Forelimb muscle (tissue), 1 donor: Measurements from ENCODE around the gene SMTNL2. TPM values are rescaled to one million over a fixed set of nuclear protein-coding genes. Genes with fewer than 3 reads are reported as not detected.
"Not testable (repeated sequence)": the region's sequence is repeated elsewhere in the genome, so short reads cannot be mapped to it uniquely, and the experiment has no call there.

ENCODE experiments used
- DNase-seq: peaks from one replicate; pipeline ENCODE4 v3.0.0-alpha.2; 2013; ENCODE audit warnings: low read depth
- polyA plus RNA-seq: library from polyadenylated mRNA; unstranded; fragments of 120-200 nt; gene quantifications from one replicate; pipeline ENCODE4 v1.2.1, GENCODE V29; 2013; ENCODE audit not compliant: insufficient read length

SMTNL2 gene
- polyA plus RNA-seq, 1 donor = 163 TPM

DNA sequence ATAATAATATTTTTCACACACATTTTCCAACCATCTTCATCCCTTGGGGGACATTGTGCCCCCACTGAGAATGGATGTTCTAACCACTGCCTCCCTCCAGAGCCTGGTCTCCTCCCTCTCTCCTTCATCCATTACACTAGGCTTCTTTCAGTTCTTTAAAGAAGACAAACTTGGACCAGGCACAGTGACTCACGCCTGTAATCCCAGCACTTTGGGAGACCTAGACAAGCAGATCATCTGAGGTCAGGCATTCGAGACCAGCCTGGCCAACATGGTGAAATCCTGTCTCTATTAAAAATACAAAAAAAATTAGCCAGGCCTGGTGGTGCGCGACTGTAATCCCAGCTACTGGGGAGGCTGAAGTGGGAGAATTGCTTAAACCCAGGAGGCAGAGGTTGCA, 50.6 kb downstream of the SMTNL2 start:
- no peak for DNase-seq

DNA sequence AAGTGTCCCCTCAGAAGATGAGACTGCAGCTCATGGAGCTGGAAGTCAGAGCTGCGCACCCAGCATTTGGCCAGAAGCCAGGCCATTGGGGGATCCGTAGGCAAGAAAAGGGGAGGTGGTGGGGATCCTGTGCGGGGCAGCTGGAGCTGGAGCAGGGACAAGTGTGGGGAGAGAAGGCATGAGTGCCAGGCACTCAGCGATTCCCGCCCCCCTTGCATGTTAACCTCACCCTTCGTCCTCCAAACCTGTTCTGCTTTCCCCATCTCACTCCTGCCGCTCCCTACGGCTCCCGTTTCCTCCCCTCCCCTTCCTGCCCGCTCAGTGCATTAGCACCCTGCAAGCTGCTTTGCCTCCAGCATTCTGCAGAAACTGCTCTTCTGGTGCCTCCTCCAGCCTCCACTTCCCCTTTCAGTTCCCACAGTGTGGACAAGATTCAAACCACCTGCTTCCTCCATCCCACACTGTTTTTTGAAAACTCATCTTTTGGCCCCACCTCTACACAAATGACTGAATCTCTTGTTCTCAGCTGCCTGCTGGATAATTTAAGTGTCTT, 51.6 kb downstream of the SMTNL2 start:
- DNase-seq = no peak

GRCh38 chr17:4636474-4637100, 52.3 kb downstream of the SMTNL2 start:
- DNase-seq = no peak

DNA sequence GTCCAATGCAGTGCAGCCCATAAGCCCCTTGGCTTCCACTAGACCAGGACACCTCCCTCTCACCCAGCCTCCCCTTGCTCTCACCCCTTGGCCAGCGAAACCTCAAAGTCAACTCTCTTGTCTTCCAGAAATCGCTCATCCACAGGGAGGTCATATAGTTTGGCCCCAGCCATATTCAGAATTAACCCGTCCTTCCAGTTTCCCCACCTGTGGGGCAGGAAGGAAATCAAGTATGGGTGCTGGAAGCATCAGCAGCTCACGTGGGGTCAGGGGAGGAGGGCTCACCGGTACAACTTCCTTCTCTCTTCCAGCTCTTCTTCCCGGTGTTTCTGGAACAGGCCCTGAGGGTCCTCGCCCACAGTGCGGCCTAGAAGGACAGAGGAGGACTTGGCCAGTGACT, 54.4 kb downstream of the SMTNL2 start:
- not testable (repeated sequence) for DNase-seq

- not testable (repeated sequence) for DNase-seq
These were observed 55.2 kb downstream of the SMTNL2 start for GRCh38 chr17:4639301-4640059.

DNA sequence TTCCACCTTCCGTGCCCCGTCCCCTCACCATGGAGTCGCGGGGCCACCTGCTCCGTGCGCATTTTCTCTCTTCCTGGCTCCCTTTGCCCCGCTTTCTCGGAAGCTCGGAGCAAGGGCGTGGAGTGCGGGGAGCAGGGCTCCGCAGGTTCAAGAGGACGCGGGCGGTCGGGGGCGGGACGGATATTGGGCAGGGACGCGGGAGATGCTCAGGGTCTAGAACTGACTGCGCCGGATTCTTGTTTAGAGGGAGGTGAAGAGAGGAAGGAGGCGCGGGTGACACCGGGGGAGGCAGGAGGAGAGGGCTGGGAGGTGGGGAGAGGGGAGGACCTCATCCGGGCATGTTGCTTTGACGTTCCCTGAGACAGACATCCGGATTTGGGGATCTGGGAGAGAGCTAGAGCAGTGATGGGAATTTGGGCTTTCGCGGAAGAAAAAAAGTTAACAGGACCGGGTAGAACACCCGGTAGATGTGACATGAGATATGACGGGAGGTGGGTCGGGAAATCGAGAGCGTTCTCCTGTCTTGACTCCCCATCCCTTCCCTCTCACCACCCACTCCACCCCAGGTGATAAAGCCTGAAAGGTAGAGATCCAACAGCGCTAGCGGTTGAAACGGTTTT, 56.4 kb downstream of the SMTNL2 start:
- DNase-seq = not testable (repeated sequence)

DNA sequence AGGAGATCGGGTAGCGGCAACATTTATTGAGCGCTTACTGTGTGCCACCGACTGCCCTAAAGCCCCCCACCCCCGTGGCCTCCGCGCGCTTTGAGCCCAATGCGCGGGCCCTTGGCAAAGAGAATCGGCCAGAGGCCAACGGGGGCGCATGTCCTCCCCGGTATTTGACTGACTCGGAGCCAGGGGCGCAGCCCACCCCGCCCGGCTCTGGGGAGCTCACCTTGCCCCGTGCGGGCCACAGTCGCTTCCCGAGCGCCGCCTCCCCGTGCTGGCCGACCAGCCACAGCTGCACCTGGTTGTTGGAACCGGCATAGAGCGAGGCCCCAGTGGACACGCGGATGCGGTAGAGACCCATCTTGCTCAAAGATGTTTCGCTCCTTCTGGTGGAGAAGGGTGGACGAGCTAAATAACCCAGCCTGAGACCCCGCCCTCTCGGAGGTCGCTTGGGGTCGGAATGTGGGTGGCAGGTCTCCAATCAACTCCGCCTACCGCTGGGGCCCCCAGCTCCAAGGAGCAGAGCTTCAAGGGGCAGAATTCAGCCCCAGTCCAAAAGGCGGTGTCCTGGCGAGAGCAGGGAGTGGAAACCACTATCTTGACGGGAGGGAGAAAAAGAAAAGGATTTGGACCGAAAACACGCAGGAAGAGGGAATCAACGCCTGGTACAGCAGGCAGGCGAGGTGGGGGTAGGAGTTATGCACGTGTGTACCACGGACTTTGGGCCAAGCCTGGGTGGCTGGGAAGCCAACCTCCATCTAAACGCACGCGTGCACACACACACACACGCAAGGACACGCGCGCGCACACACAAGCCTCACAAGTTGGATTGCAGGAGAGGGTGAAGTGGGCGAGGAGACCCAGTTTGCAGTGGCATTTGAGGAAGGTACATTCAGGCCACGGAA, 57.2 kb downstream of the SMTNL2 start, which contains the start of gene ALOX15:
TSS of gene ALOX15 (minus strand) at position 382 of the 899 bp plus-strand sequence. CDS start at position 355, 27 bp downstream.
- DNase-seq = no peak

GRCh38 chr17:4642286-4642685, 58.0 kb downstream of the SMTNL2 start:
- DNase-seq = no peak

DNA sequence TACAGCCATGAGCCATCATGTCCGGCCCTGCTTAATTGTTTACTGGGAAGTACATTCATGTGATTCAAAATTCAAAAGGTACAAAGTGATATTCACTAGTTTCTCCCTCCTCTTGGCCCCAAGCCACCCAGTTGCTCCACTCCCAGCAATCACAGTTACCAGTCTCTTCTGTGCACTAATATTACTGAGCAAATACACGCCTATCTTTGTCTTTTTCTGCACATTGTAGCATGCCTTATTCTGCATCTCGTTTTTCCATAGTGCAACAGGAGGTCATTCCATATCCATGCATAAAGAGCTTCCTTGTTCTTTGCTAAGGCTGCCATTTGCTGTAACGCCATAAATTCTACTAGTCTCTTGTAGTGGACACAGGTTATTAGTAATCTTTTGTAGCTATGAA, 59.3 kb downstream of the SMTNL2 start:
- no peak for DNase-seq

DNA sequence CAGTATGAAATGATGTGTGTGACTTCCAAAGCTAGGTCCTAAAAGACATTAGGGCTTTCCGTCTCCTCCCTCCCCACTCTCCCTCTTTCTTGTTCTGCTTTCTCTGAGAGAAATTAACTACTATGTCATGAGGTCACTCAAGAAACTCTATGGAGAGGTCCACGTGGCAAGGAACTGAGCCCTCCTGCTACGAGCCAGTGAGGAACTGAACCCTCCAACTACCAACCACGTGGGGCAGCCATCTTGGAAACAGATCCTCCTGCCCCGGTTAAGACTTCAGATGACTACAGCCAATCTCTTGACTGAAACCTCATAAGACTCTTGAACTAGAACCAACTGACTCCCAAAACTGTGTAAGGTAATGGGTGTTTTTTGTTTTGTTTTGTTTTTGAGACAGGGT, 61.3 kb downstream of the SMTNL2 start:
- no peak for DNase-seq

GRCh38 chr17:4648741-4649140, 64.4 kb downstream of the SMTNL2 start:
- no peak for DNase-seq

DNA sequence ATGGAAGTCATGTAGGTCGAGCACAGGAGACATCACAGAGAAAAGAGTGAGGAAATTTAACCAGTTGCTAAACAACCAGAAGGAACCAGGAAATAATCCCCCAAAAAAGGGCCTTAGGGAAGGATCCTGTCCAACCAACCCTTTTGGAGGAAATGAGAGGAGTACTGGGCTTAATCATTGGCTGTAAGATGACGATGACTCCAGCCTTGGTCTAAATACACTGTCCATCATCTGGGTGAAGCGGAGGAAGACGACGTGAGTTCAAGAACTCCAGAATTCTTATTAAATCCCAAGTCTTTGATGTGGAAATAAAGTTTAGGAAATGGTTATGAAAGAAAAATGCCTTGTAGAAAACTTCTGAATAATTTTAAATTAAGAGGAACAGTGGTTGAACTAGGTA, 68.7 kb downstream of the SMTNL2 start:
- DNase-seq = no peak

GRCh38 chr17:4655933-4656332, 71.6 kb downstream of the SMTNL2 start:
- DNase-seq = not testable (repeated sequence)

GRCh38 chr17:4657678-4658077, 73.3 kb downstream of the SMTNL2 start:
- no peak for DNase-seq

Other genes starting within 250 kb of the SMTNL2 start
- gene UBE2G1, start 217.9 kb upstream of the SMTNL2 start, polyA plus RNA-seq = 79.1 TPM
- gene SPNS3, start 150.6 kb upstream of the SMTNL2 start, polyA plus RNA-seq = 0.61 TPM
- gene SPNS2, start 85.6 kb upstream of the SMTNL2 start, polyA plus RNA-seq = 7.1 TPM
- gene MYBBP1A, start 29.1 kb upstream of the SMTNL2 start, polyA plus RNA-seq = 28.3 TPM
- gene GGT6, start 24.0 kb upstream of the SMTNL2 start, polyA plus RNA-seq = 0.18 TPM
- 0.40 TPM for gene ALOX15, start 57.1 kb downstream of the SMTNL2 start, polyA plus RNA-seq
- 31.9 TPM for gene PELP1, start 119.6 kb downstream of the SMTNL2 start, polyA plus RNA-seq
- 22.3 TPM for gene ARRB2, start 126.1 kb downstream of the SMTNL2 start, polyA plus RNA-seq
- gene MED11, start 146.9 kb downstream of the SMTNL2 start, polyA plus RNA-seq = 18.0 TPM
- 0.28 TPM for gene ZMYND15, start 155.3 kb downstream of the SMTNL2 start, polyA plus RNA-seq
- 5.1 TPM for gene CXCL16, start 155.4 kb downstream of the SMTNL2 start, polyA plus RNA-seq
- not detected for gene TM4SF5, start 187.4 kb downstream of the SMTNL2 start, polyA plus RNA-seq
- gene VMO1, start 201.8 kb downstream of the SMTNL2 start, polyA plus RNA-seq = 9.7 TPM
- 0.95 TPM for gene GLTPD2, start 204.4 kb downstream of the SMTNL2 start, polyA plus RNA-seq
- 96.7 TPM for gene PSMB6, start 211.6 kb downstream of the SMTNL2 start, polyA plus RNA-seq
- 25.4 TPM for gene PLD2, start 222.6 kb downstream of the SMTNL2 start, polyA plus RNA-seq
- 25.4 TPM for gene MINK1, start 248.8 kb downstream of the SMTNL2 start, polyA plus RNA-seq